RPMI8226 (cell line): ENCODE measurements around the gene PPP1R16B.
"Not testable (repeated sequence)": the region's sequence is repeated elsewhere in the genome, so short reads cannot be mapped to it uniquely, and the experiment has no call there.

ENCODE experiments used
- DNase-seq: peaks from one replicate; pipeline ENCODE4 v3.0.0-alpha.2; 2015

The PPP1R16B gene

GRCh38 chr20:38855356-38855755 is 49.9 kb downstream of the PPP1R16B start:
- no peak for DNase-seq

- no peak for DNase-seq
These were observed 51.1 kb downstream of the PPP1R16B start for GRCh38 chr20:38856570-38856969.

- DNase-seq = no peak
These were observed 52.2 kb downstream of the PPP1R16B start for GRCh38 chr20:38857703-38858102.

- no peak for DNase-seq
These were observed 53.7 kb downstream of the PPP1R16B start for GRCh38 chr20:38859070-38859690.

GRCh38 chr20:38859857-38860256 is 54.4 kb downstream of the PPP1R16B start:
- DNase-seq = not testable (repeated sequence)

- DNase-seq = no peak
These were observed 55.5 kb downstream of the PPP1R16B start for GRCh38 chr20:38861071-38861401.

GRCh38 chr20:38862226-38862625 is 56.7 kb downstream of the PPP1R16B start:
- no peak for DNase-seq

- no peak for DNase-seq
These were observed 57.7 kb downstream of the PPP1R16B start for GRCh38 chr20:38863024-38863851.

- no peak for DNase-seq
These were observed 59.2 kb downstream of the PPP1R16B start for GRCh38 chr20:38864662-38865061.

- DNase-seq = no peak
These were observed 61.0 kb downstream of the PPP1R16B start for GRCh38 chr20:38866265-38867061.

- no peak for DNase-seq
These were observed 61.5 kb downstream of the PPP1R16B start for GRCh38 chr20:38867062-38867359.

- DNase-seq = peak; percentile 46
These were observed 65.4 kb downstream of the PPP1R16B start for GRCh38 chr20:38870733-38871559.

- DNase-seq = no peak
These were observed 66.1 kb downstream of the PPP1R16B start for GRCh38 chr20:38871560-38871953.

GRCh38 chr20:38872036-38872435 is 66.5 kb downstream of the PPP1R16B start:
- peak; percentile 33 for DNase-seq

- DNase-seq = peak; percentile 63
These were observed 67.1 kb downstream of the PPP1R16B start for GRCh38 chr20:38872491-38873049.

- peak; percentile 76 for DNase-seq
These were observed 67.6 kb downstream of the PPP1R16B start for GRCh38 chr20:38873050-38873581.

GRCh38 chr20:38874460-38875174 is 69.1 kb downstream of the PPP1R16B start:
- peak; percentile 55 for DNase-seq

GRCh38 chr20:38875175-38875993 is 69.9 kb downstream of the PPP1R16B start:
- peak; percentile 95 for DNase-seq

GRCh38 chr20:38877483-38877882 is 72.0 kb downstream of the PPP1R16B start:
- no peak for DNase-seq

GRCh38 chr20:38878866-38879265 is 73.4 kb downstream of the PPP1R16B start:
- no peak for DNase-seq
